IMR-90 (cell line): ENCODE measurements around the gene ECPAS. TPM values are rescaled to one million over a fixed set of nuclear protein-coding genes. Genes with fewer than 3 reads are reported as not detected.

Experiments used
- ATAC-seq: fragments of 200-7000 bp; cut with Tn5 transposase; 2 replicates; pipeline ENCODE4 v1.9.1; 2020; ENCODE audit warnings: low read depth, mild to moderate bottlenecking, moderate library complexity
- BruUV-seq: library from RNA; stranded (reverse); fragments of 400-500 nt; replicated peaks from 2 replicates; lab custom pipeline; 2021; lab: Mats Ljungman, UMichigan
- CTCF ChIA-PET: fragments of 300-600 bp; formaldehyde crosslinking; extraction: SDS; loops from one replicate; lab custom pipeline; 2021; ENCODE audit warnings: antibody characterized with exemption; lab: Yijun Ruan, JAX
- POLR2A ChIA-PET: fragments of 300-600 bp; sonication (Branson Sonifier 250); formaldehyde crosslinking; loops from one replicate; lab custom pipeline; 2022; ENCODE audit warnings: antibody characterized with exemption; ENCODE audit not compliant: unreplicated experiment; lab: Charles Lee
- DNase-seq: peaks from one replicate; pipeline ENCODE4 v3.0.0; 2013
- H2AFZ ChIP-seq: replicated peaks from 2 replicates; pipeline ENCODE3; 2013; ENCODE audit warnings: low read length, mild to moderate bottlenecking; ENCODE audit not compliant: poor library complexity
- H2AK5ac ChIP-seq: 2 replicates; pipeline ENCODE4 v1.6.1; 2013; ENCODE audit warnings: low read depth, low read length, inconsistent platforms
- H2AK9ac ChIP-seq: replicated peaks from 2 replicates; pipeline ENCODE3; 2013; ENCODE audit warnings: mild to moderate bottlenecking, low read depth, low read length, moderate library complexity; ENCODE audit not compliant: poor library complexity
- H2BK120ac ChIP-seq: 2 replicates; pipeline ENCODE4 v1.6.1; 2013; ENCODE audit warnings: low read depth, low read length, inconsistent platforms
- H2BK15ac ChIP-seq: 3 replicates; pipeline ENCODE4 v1.6.1; 2013; ENCODE audit warnings: low read depth, low read length, inconsistent platforms
- H2BK20ac ChIP-seq: 2 replicates; pipeline ENCODE4 v1.6.1; 2013; ENCODE audit warnings: low read depth, mild to moderate bottlenecking, inconsistent platforms, low read length, moderate library complexity
- H2BK5ac ChIP-seq: 2 replicates; pipeline ENCODE4 v1.6.1; 2013; ENCODE audit warnings: mild to moderate bottlenecking, low read depth, low read length, inconsistent platforms; ENCODE audit not compliant: poor library complexity, severe bottlenecking
- H3K14ac ChIP-seq: replicated peaks from 2 replicates; pipeline ENCODE4 v1.6.1; 2013; ENCODE audit warnings: low read depth, low read length, inconsistent platforms
- H3K18ac ChIP-seq: 2 replicates; pipeline ENCODE4 v1.6.1; 2013; ENCODE audit warnings: low read depth, low read length, control low read depth
- H3K23ac ChIP-seq: 2 replicates; pipeline ENCODE4 v1.6.1; 2013; ENCODE audit warnings: low read depth, low read length, inconsistent platforms
- H3K27ac ChIP-seq: 2 replicates; pipeline ENCODE4 v1.5.1; 2013; ENCODE audit warnings: mild to moderate bottlenecking, control low read depth, low read length; ENCODE audit not compliant: insufficient read depth
- H3K27me3 ChIP-seq: 2 replicates; pipeline ENCODE4 v1.6.1; 2013; ENCODE audit warnings: low read length; ENCODE audit not compliant: control insufficient read depth, insufficient read depth
- H3K36me3 ChIP-seq: 2 replicates; pipeline ENCODE4 v1.6.1; 2013; ENCODE audit warnings: low read length, mixed read lengths; ENCODE audit not compliant: control insufficient read depth, insufficient read depth
- H3K4ac ChIP-seq: 2 replicates; pipeline ENCODE4 v1.6.1; 2013; ENCODE audit warnings: low read depth, low read length, inconsistent platforms
- H3K4me1 ChIP-seq: 2 replicates; pipeline ENCODE4 v1.6.1; 2013; ENCODE audit warnings: low read length, mixed read lengths; ENCODE audit not compliant: control insufficient read depth, insufficient read depth
- H3K4me2 ChIP-seq: 2 replicates; pipeline ENCODE4 v1.6.1; 2013; ENCODE audit warnings: low read depth, mild to moderate bottlenecking, control low read depth, low read length, moderate library complexity
- H3K4me3 ChIP-seq: 2 replicates; pipeline ENCODE4 v1.5.1; 2013; ENCODE audit warnings: low read depth, mild to moderate bottlenecking, control low read depth, low read length, moderate library complexity; ENCODE audit not compliant: insufficient read depth
- H3K56ac ChIP-seq: 2 replicates; pipeline ENCODE4 v1.6.1; 2013; ENCODE audit warnings: low read length, inconsistent platforms; ENCODE audit not compliant: insufficient read depth; ENCODE audit errors: extremely low read depth
- H3K79me1 ChIP-seq, 2 experiments: 2 replicates each; pipeline ENCODE4 v1.6.1; 2013; ENCODE audit warnings: low read length in 2 of 2, inconsistent platforms in 1 of 2, low read depth in 1 of 2
- H3K9ac ChIP-seq: 2 replicates; pipeline ENCODE4 v1.6.1; 2013; ENCODE audit warnings: low read depth, low read length, control low read depth
- H3K9me1 ChIP-seq: 2 replicates; pipeline ENCODE4 v1.6.1; 2013; ENCODE audit warnings: low read length, inconsistent platforms; ENCODE audit not compliant: insufficient read depth
- H3K9me3 ChIP-seq: 2 replicates; pipeline ENCODE4 v1.6.1; 2013; ENCODE audit warnings: low read length; ENCODE audit not compliant: control insufficient read depth, insufficient read depth
- H4K20me1 ChIP-seq: 2 replicates; pipeline ENCODE4 v1.6.1; 2013; ENCODE audit warnings: low read length, inconsistent platforms; ENCODE audit not compliant: insufficient read depth
- H4K5ac ChIP-seq: 2 replicates; pipeline ENCODE4 v1.6.1; 2013; ENCODE audit warnings: mild to moderate bottlenecking, low read depth, low read length, control low read depth
- H4K8ac ChIP-seq, 2 experiments: 2 replicates each; pipeline ENCODE4 v1.6.1; 2013; ENCODE audit warnings: low read depth in 2 of 2, low read length in 2 of 2, control low read depth in 1 of 2, inconsistent platforms in 1 of 2
- H4K91ac ChIP-seq: 2 replicates; pipeline ENCODE4 v1.6.1; 2013; ENCODE audit warnings: low read depth, low read length, inconsistent platforms; ENCODE audit not compliant: insufficient read depth
- MAFK ChIP-seq: IDR thresholded peaks from 2 replicates; pipeline ENCODE4 v1.6.1; 2012; ENCODE audit warnings: low read depth, low read length, improper control_type of control experiment
- RFX5 ChIP-seq: IDR thresholded peaks from 2 replicates; pipeline ENCODE4 v1.8.0; 2012; ENCODE audit warnings: low read depth, mild to moderate bottlenecking, low read length, moderate library complexity
- WGBS, 2 experiments: methylation state at CpG; one replicate each; pipeline versions ENCODE4 v1.1.5 to v1.1.7; 2013; ENCODE audit warnings: missing lambda C conversion rate in 2 of 2; ENCODE audit not compliant: insufficient read length in 1 of 2; ENCODE audit errors: extremely low coverage in 2 of 2; 5-methylcytosine and 5-hydroxymethylcytosine counted together
- dilution Hi-C: fragments of 300-500 bp; cut with HindIII; formaldehyde crosslinking; loops from one replicate; pipeline ENCODE4 v1.14.3; 2018; ENCODE audit warnings: low sequenced_read_pairs; ENCODE audit not compliant: unreplicated experiment
- in situ Hi-C: fragments of 300-500 bp; cut with MboI; formaldehyde crosslinking; loops from 3 replicates; pipeline ENCODE4 v1.14.3; 2019; ENCODE audit warnings: low sequenced_read_pairs, inconsistent platforms, mixed read lengths
- intact Hi-C: fragments of 100-400 bp; cut with micrococcal nuclease; formaldehyde crosslinking; loops from 2 replicates; pipeline ENCODE4 v1.10.0; 2022
- polyA plus RNA-seq, 3 experiments: library from polyadenylated mRNA; depleted of rRNA; stranded (reverse); fragments of >200 nt; gene quantifications; 2 replicates each; pipeline ENCODE4 v1.2.3, GENCODE V29; 2012; ENCODE audit warnings: low replicate concordance in 1 of 3
- total RNA-seq: library from RNA; depleted of rRNA; stranded (reverse); fragments of >200 nt; gene quantifications from 2 replicates; pipeline ENCODE4 v1.2.3, GENCODE V29; 2012

ECPAS gene
- total and polyA plus RNA-seq, 2 of the 4 experiments (the other 2 are of a cell fraction): 20.1 to 54.8 TPM

DNA sequence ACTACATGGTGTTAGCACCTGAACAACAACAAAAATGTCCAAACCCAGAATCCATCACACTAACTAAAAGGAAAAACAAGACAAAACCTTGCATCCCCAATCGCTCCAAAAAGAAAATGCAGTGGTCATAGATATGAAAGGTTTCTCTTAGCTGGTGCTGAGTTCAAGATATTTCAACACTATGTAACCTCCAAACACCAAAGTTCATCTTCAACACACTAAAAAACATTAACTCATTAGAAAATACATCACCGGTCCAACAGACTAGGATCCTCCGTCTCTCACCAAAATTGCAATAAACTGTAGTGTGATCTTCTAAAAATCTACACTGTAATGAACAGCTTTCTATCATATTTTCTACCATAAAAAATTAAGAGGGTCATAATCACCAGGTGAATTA, 60.8 kb downstream of the ECPAS start:
- Histone ChIP-seq H3K27me3 (no peaks in the 10 kb centered on the region), H3K23ac (no peak overlapping the region), H2BK15ac (no peak overlapping the region), H2BK20ac (no peak overlapping the region), H3K9me3 (no peaks in the 10 kb centered on the region), H3K18ac (no peak overlapping the region), H2AK5ac (no peak overlapping the region), H2AFZ (no peak overlapping the region), H3K4ac (no peak overlapping the region), H3K4me3 (no peak overlapping the region), H3K56ac (no peak overlapping the region), H3K4me1 (no peaks in the 10 kb centered on the region), H4K91ac (no peak overlapping the region), H3K14ac (no peak overlapping the region), H3K79me1 (peaks cover 9 to 21% of the 10 kb centered on the region in 2 experiments), H3K36me3 (peaks cover 32% of the 10 kb centered on the region), H2BK5ac (no peak overlapping the region), H3K4me2 (no peak overlapping the region), H4K8ac (no peak overlapping the region), H3K9ac (no peak overlapping the region), H2AK9ac (no peak overlapping the region), H3K9me1 (no peaks in the 10 kb centered on the region; the same call in 1 of the 2 replicates), H3K27ac (no peak overlapping the region), H4K5ac (no peak overlapping the region), H2BK120ac (no peak overlapping the region), H4K20me1 (no peaks in the 10 kb centered on the region)
- no peak for DNase-seq
- no peak for ATAC-seq
- WGBS, 2 experiments: no CpG with 5 or more reads among the region's 3 CpGs
- dilution Hi-C loops (no loop called here), in situ Hi-C loops (no loop called here), intact Hi-C loops (no loop called here)
- TF ChIP-seq RFX5 (no peak), MAFK (no peak)
- ChIA-PET CTCF (no interaction called here), POLR2A (no interaction called here)
- BruUV-seq: no TSS peak
